Heart left ventricle (tissue), 13 donors: ENCODE results near the gene LAMA5.

Experiments
- POLR2A ChIP-seq, 2 donors: fragments of 450-650 bp; IDR thresholded peaks; one replicate each; pipeline ENCODE4 v1.6.1; 2017; ENCODE audit warnings: antibody characterized with exemption in 2 of 2, mild to moderate bottlenecking in 2 of 2, moderate library complexity in 2 of 2
- TF ChIP-seq, protein P1 (sequence below), 12 donors: fragments of 200-600 bp; sonication (generic) in 4 of 12; IDR thresholded peaks; one replicate each; pipeline versions ENCODE4 v1.5.0 to v1.8.0; 2018 to 2022; ENCODE audit warnings: antibody characterized with exemption in 12 of 12, mild to moderate bottlenecking in 5 of 12
- donor health status: ischemic (EF 13 %, LVEDD 7.1; RV severe dilation, severe dysfunction).
- donor health status: DM: no; HTN: yes; CAD: no.
- donor health status: DM: no; HTN: no; CAD: no.
- donor health status: ischemic (EF 25% LVEDD 6.9; RV normal size, moderate dysfunction).
- donor health status: ischemic (EF 25% LVEDD 5.7; RV mildly dilated, moderate dysfunction).
- donor health status: ischemic (EF 35%, LVEDD 5.7; RV mildly dilated, moderate dysfunction).
- donor health status: nonischemic (EF 11% LVEDD 7.7; RV severe dilation, severe dysfunction).
- donor health status: DM: yes; HTN: yes; CAD: no.
- donor health status: PGD.
- donor health status: ischemic (EF 29% LVEDD 5.4; RV normal size, mild dysfunction).
- donor health status: nonischemic (EF 23%, LVEDD 6.1; RV moderate dilation, normal function).

DNA sequence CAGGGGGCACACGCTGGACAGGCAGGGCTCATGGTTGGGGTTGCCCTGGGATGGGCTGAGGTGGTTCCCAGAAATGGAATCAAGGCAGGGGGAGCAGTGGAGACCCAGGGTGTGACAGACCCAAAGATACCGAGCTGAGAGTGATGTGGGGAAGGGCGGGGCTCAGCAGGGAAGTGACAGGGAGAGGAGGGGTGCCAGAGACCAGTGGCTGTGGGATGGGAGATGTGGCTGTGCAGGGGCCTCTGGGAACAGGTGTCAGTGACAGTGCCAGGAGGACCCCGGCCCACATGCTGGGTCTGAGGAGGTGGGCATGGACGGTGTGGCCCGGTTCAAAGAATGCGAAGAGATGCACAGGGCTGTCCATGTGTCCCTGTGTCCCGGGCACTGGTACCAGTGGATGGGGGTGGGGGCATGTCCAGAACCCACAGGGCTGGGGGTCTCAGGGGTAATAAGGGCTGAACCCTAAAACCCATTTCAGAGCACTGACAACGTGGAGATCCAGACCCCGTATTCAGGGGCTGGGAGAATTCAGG is 38.9 kb upstream of the LAMA5 start:
- TF ChIP-seq, protein P1, sequence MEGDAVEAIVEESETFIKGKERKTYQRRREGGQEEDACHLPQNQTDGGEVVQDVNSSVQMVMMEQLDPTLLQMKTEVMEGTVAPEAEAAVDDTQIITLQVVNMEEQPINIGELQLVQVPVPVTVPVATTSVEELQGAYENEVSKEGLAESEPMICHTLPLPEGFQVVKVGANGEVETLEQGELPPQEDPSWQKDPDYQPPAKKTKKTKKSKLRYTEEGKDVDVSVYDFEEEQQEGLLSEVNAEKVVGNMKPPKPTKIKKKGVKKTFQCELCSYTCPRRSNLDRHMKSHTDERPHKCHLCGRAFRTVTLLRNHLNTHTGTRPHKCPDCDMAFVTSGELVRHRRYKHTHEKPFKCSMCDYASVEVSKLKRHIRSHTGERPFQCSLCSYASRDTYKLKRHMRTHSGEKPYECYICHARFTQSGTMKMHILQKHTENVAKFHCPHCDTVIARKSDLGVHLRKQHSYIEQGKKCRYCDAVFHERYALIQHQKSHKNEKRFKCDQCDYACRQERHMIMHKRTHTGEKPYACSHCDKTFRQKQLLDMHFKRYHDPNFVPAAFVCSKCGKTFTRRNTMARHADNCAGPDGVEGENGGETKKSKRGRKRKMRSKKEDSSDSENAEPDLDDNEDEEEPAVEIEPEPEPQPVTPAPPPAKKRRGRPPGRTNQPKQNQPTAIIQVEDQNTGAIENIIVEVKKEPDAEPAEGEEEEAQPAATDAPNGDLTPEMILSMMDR (IDR thresholded peaks at IDR 0.05) = no peak
- TF ChIP-seq POLR2A (IDR thresholded peaks at IDR 0.05) = no peak
